Panc1 (cell line): ENCODE results near the gene EFNA2. TPM values are rescaled to one million over a fixed set of nuclear protein-coding genes. Genes with fewer than 3 reads are reported as not detected.

Experiments
- ATAC-seq: fragments of 200-7000 bp; cut with Tn5 transposase; 2 replicates; pipeline ENCODE4 v1.9.1; 2020; ENCODE audit warnings: mild to moderate bottlenecking, moderate library complexity
- BruUV-seq: library from RNA; stranded (reverse); fragments of 400-500 nt; replicated peaks from 2 replicates; lab custom pipeline; 2021; lab: Mats Ljungman, UMichigan
- CTCF ChIA-PET: fragments of 300-600 bp; sonication (Branson Sonifier 250); formaldehyde crosslinking; loops from one replicate; lab custom pipeline; 2022; ENCODE audit warnings: antibody characterized with exemption; lab: Charles Lee
- POLR2A ChIA-PET: fragments of 300-600 bp; sonication (Branson Sonifier 250); formaldehyde crosslinking; loops from one replicate; lab custom pipeline; 2022; ENCODE audit warnings: antibody characterized with exemption; lab: Charles Lee
- DNase-seq: peaks from one replicate; pipeline ENCODE4 v3.0.0-alpha.2; 2010; ENCODE audit warnings: low read depth, low spot score
- H3K27ac ChIP-seq: 2 replicates; pipeline ENCODE4 v1.5.1; 2011; ENCODE audit warnings: mild to moderate bottlenecking, low read length, inconsistent platforms
- H3K27me3 ChIP-seq: fragments of 200-500 bp; sonication (Bioruptor generic); 2 replicates; pipeline ENCODE4 v1.6.0; 2014; ENCODE audit warnings: low read length, inconsistent platforms; ENCODE audit not compliant: control insufficient read depth, insufficient read depth
- H3K36me3 ChIP-seq: fragments of 200-500 bp; sonication (Bioruptor generic); 2 replicates; pipeline ENCODE4 v1.5.1; 2014; ENCODE audit warnings: inconsistent platforms, mild to moderate bottlenecking, low read length, moderate library complexity; ENCODE audit not compliant: control insufficient read depth, insufficient read depth
- H3K4me1 ChIP-seq: 2 replicates; pipeline ENCODE4 v1.5.1; 2011; ENCODE audit warnings: inconsistent platforms, mild to moderate bottlenecking, low read length, moderate library complexity; ENCODE audit not compliant: control insufficient read depth, insufficient read depth
- H3K4me3 ChIP-seq, 2 experiments: 2 replicates each; pipeline ENCODE4 v1.5.1; 2011 to 2012; ENCODE audit warnings: low read depth in 2 of 2, low read length in 2 of 2, mild to moderate bottlenecking in 2 of 2, inconsistent platforms in 1 of 2, moderate library complexity in 1 of 2
- H3K9me3 ChIP-seq: fragments of 200-500 bp; sonication (Bioruptor generic); 2 replicates; pipeline ENCODE4 v1.5.1; 2014; ENCODE audit warnings: low read depth, mild to moderate bottlenecking, inconsistent platforms, low read length, moderate library complexity; ENCODE audit not compliant: control insufficient read depth, insufficient read depth
- POLR2AphosphoS5 ChIP-seq: IDR thresholded peaks from 2 replicates; pipeline ENCODE4 v1.6.1; 2012; ENCODE audit warnings: mild to moderate bottlenecking, low read depth, low read length, moderate library complexity
- SIN3A ChIP-seq: IDR thresholded peaks from 2 replicates; pipeline ENCODE4 v1.6.1; 2012; ENCODE audit warnings: low read depth, mild to moderate bottlenecking, low read length, moderate library complexity, borderline replicate concordance; ENCODE audit not compliant: insufficient read depth
- TCF7L2 ChIP-seq: IDR thresholded peaks from 2 replicates; pipeline ENCODE4 v1.6.1; 2011; ENCODE audit warnings: mild to moderate bottlenecking, low read depth, low read length, inconsistent platforms
- in situ Hi-C: cut with HindIII; loops from 2 replicates; pipeline ENCODE4 v1.10.0; 2016; ENCODE audit warnings: low sequenced_read_pairs, low pct_unique_long_range_greater_than_20kb
- intact Hi-C: fragments of 100-400 bp; cut with micrococcal nuclease; formaldehyde crosslinking; loops from one replicate; pipeline ENCODE4 v1.10.0; 2022; ENCODE audit not compliant: unreplicated experiment
- total RNA-seq: library from RNA; stranded (reverse); gene quantifications from one replicate; pipeline ENCODE4 v1.2.1, GENCODE V29; 2021; ENCODE audit not compliant: unreplicated experiment
- TF ChIP-seq, protein P1 (sequence below): fragments of 450-650 bp; IDR thresholded peaks from 2 replicates; pipeline ENCODE4 v1.5.1; 2017; ENCODE audit warnings: mild to moderate bottlenecking
- TF ChIP-seq, protein P2 (sequence below), 2 experiments: IDR thresholded peaks; 2 replicates each; pipeline ENCODE4 v1.6.1; 2011 to 2012; ENCODE audit warnings: low read depth in 2 of 2, control low read depth in 1 of 2, low read length in 1 of 2, mild to moderate bottlenecking in 1 of 2, moderate library complexity in 1 of 2; ENCODE audit not compliant: insufficient read depth in 1 of 2

The EFNA2 gene
- total RNA-seq, 1 experiment from 2014 or later: 7.8 TPM

DNA sequence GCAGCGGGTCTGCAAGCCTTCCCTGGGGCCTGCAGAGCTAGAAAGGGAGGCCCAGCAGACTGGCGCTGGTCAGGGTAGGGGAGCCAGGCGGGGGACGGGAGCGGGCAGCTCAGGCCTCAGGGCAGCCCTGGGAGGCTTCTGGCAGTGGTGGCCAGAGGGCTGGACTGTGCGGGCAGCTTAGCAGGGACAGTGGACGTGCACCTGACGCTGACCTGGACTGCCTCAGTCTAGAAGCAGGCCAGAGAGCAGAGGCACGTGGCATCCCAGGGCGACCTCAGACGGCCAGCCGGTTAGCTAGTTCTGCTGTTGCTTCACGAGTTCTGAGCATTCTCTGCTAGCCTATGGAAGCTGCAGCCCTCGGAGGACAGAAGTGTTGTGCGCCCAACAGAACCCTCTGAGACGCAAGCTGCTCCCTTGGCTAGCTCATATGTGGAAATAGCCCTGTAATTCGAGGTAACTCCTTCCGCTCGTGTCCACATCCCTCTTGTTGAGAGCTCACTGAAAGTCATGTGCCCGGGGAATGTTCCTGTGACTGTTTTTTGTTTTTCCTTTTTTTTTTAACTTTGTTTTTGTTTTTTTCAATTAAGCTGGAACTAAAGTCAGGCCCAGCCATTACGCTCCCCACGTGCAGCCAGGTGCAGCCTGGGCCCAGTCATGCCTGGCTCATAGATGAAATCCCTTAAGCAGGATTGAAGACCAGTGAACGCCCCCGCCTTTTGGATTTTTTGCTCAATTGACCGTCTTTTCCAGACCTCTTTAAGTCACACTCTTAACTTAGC is 12.2 kb upstream of the EFNA2 start:
- in situ Hi-C loops (no loop called here), intact Hi-C loops (loop anchor here (10.0 kb wide), 1 partner anchor 101 kb away; no protein-coding TSS in a partner anchor)
- ChIA-PET POLR2A (interaction anchor here (0.6 to 0.7 kb wide), 2 partner anchors 29 to 132 kb away, joined by 4 to 5 read pairs; no protein-coding TSS in a partner anchor), CTCF (no interaction called here)
- H3K36me3 ChIP-seq: no peaks in the 10 kb centered on the region; the same call in 1 of the 2 replicates
- no peaks in the 10 kb centered on the region for H3K27me3 ChIP-seq
- DNase-seq: no peak
- TF ChIP-seq POLR2AphosphoS5: 0 out of 2 replicates have a peak, but pooled peaks have one; percentile 35
- TF ChIP-seq, protein P1, sequence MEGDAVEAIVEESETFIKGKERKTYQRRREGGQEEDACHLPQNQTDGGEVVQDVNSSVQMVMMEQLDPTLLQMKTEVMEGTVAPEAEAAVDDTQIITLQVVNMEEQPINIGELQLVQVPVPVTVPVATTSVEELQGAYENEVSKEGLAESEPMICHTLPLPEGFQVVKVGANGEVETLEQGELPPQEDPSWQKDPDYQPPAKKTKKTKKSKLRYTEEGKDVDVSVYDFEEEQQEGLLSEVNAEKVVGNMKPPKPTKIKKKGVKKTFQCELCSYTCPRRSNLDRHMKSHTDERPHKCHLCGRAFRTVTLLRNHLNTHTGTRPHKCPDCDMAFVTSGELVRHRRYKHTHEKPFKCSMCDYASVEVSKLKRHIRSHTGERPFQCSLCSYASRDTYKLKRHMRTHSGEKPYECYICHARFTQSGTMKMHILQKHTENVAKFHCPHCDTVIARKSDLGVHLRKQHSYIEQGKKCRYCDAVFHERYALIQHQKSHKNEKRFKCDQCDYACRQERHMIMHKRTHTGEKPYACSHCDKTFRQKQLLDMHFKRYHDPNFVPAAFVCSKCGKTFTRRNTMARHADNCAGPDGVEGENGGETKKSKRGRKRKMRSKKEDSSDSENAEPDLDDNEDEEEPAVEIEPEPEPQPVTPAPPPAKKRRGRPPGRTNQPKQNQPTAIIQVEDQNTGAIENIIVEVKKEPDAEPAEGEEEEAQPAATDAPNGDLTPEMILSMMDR: no peak
- peak overlapping the region; percentile 84 for H3K27ac ChIP-seq
- H3K9me3 ChIP-seq: no peaks in the 10 kb centered on the region
- no peak overlapping the region; a peak in 2 of 4 replicates for H3K4me3 ChIP-seq
- no peak for ATAC-seq
- BruUV-seq: TSS peak; percentile 75
- H3K4me1 ChIP-seq: peaks cover 33% of the 10 kb centered on the region

DNA sequence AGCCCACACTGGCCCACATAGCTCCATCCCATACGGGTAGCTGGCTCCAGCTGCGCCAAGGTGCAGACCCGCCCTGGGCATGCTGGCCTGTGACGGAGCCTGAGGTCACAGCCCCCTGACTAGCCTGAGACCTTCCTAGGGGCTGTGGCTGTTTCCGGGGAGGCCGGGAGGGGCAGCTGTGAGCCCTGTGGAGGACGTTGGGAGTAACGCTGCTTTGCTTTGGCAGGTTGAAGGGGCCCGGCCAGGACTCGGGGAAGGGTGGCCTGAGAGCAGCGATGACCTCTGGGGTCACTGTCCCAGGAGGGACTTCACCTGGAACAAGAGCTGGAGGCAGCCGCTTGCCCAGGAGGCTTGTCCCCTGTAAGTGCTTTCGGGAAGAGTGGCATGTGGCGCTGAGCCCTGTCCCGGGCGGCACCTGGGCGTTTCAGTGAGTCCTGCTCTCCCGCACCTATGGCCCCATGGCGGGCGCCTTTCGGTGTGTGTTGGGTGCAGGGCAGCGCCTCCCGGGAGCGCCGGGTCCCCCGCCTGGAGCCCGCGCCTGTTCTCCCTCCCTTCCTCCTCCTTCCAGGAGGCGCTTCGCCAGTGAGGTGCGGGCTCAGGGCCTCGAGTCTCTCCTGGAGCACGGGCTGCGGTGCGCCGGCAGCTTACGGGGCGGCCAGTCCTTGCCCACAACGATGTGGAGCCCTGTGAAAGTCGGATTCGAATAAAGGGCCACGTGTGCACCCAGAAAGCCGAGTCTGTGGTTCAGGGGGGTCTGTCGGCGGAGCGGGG is 11.4 kb upstream of the EFNA2 start:
- no peak for DNase-seq
- BruUV-seq: no TSS peak
- intact Hi-C loops: loop anchor here (10.0 kb wide), 1 partner anchor 101 kb away; no protein-coding TSS in a partner anchor
- H3K27ac ChIP-seq: peak overlapping the region; percentile 84
- H3K4me1 ChIP-seq: peaks cover 30% of the 10 kb centered on the region
- H3K4me3 ChIP-seq: peak overlapping the region; percentile 49 to 62
- ATAC-seq: no peak
- ChIA-PET POLR2A (no interaction called here), CTCF (no interaction called here)
- H3K27me3 ChIP-seq: no peaks in the 10 kb centered on the region
- H3K36me3 ChIP-seq: no peaks in the 10 kb centered on the region; the same call in 1 of the 2 replicates
- no peaks in the 10 kb centered on the region for H3K9me3 ChIP-seq
- in situ Hi-C loops: no loop called here
- 0 out of 2 replicates have a peak, but pooled peaks have one; percentile 2 for TF ChIP-seq SIN3A
- TF ChIP-seq, protein P2, sequence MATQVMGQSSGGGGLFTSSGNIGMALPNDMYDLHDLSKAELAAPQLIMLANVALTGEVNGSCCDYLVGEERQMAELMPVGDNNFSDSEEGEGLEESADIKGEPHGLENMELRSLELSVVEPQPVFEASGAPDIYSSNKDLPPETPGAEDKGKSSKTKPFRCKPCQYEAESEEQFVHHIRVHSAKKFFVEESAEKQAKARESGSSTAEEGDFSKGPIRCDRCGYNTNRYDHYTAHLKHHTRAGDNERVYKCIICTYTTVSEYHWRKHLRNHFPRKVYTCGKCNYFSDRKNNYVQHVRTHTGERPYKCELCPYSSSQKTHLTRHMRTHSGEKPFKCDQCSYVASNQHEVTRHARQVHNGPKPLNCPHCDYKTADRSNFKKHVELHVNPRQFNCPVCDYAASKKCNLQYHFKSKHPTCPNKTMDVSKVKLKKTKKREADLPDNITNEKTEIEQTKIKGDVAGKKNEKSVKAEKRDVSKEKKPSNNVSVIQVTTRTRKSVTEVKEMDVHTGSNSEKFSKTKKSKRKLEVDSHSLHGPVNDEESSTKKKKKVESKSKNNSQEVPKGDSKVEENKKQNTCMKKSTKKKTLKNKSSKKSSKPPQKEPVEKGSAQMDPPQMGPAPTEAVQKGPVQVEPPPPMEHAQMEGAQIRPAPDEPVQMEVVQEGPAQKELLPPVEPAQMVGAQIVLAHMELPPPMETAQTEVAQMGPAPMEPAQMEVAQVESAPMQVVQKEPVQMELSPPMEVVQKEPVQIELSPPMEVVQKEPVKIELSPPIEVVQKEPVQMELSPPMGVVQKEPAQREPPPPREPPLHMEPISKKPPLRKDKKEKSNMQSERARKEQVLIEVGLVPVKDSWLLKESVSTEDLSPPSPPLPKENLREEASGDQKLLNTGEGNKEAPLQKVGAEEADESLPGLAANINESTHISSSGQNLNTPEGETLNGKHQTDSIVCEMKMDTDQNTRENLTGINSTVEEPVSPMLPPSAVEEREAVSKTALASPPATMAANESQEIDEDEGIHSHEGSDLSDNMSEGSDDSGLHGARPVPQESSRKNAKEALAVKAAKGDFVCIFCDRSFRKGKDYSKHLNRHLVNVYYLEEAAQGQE (IDR thresholded peaks at IDR 0.05; ENCODE audit: insufficient read depth in 1 of 2, low read depth in 2 of 2, low read length in 1 of 2): no peak
- TF ChIP-seq, protein P1: no peak
- TF ChIP-seq TCF7L2: no peak
- TF ChIP-seq POLR2AphosphoS5: no peak
